Thoracic aorta (tissue), 2 donors: Measurements from ENCODE around the gene CEP128. TPM values are rescaled to one million over a fixed set of nuclear protein-coding genes. Genes with fewer than 3 reads are reported as not detected.

Source experiments
- ATAC-seq: fragments of 150-250 bp; one replicate; pipeline ENCODE4 v1.8.0; 2017; ENCODE audit warnings: low read depth; ENCODE audit not compliant: insufficient number of reproducible peaks, low FRiP score
- DNase-seq: peaks from one replicate; pipeline ENCODE4 v3.0.0-alpha.2; 2020; ENCODE audit warnings: low spot score
- H3K27ac ChIP-seq, 2 donors: fragments of 200-600 bp; sonication (generic); 1 replicate in 1 of 2; 2 replicates in 1 of 2; pipeline ENCODE4 v1.5.1; 2016; ENCODE audit warnings: mild to moderate bottlenecking in 2 of 2, moderate library complexity in 2 of 2
- H3K27me3 ChIP-seq: fragments of 200-600 bp; sonication (generic); replicated peaks from 2 replicates; pipeline ENCODE4 v1.6.0; 2016; ENCODE audit warnings: mild to moderate bottlenecking; ENCODE audit not compliant: insufficient read depth
- H3K36me3 ChIP-seq: fragments of 200-600 bp; sonication (generic); one replicate; pipeline ENCODE4 v1.5.1; 2016
- H3K4me1 ChIP-seq, 2 donors: fragments of 200-600 bp; sonication (generic); 1 replicate in 1 of 2; 2 replicates in 1 of 2; pipeline versions ENCODE4 v1.5.1 to v1.6.0; 2016; ENCODE audit warnings: low read depth in 2 of 2, mild to moderate bottlenecking in 1 of 2; ENCODE audit not compliant: control insufficient read depth in 1 of 2
- H3K4me3 ChIP-seq: fragments of 200-600 bp; sonication (generic); 2 replicates; pipeline ENCODE4 v1.5.1; 2016; ENCODE audit warnings: mild to moderate bottlenecking
- H3K9me3 ChIP-seq: fragments of 200-600 bp; sonication (generic); 2 replicates; pipeline ENCODE4 v1.5.1; 2016
- CTCF ChIP-seq: fragments of 200-600 bp; sonication (generic); IDR thresholded peaks from one replicate; pipeline ENCODE4 v1.5.1; 2019; ENCODE audit warnings: antibody characterized with exemption
- total RNA-seq, 2 donors: library from RNA; depleted of rRNA; stranded (reverse); fragments of >200 nt; gene quantifications; one replicate each; pipeline versions ENCODE4 v1.1.0 to v1.2.3, GENCODE V29; 2016

The CEP128 gene
- total RNA-seq, 2 donors from 2014 or later: 2.1 to 4.7 TPM

- Histone ChIP-seq H3K36me3 (no peaks in the 10 kb centered on the region), H3K4me1 (no peaks in the 10 kb centered on the region), H3K27me3 (no peaks in the 10 kb centered on the region), H3K27ac (no peak overlapping the region), H3K9me3 (no peaks in the 10 kb centered on the region), H3K4me3 (no peak overlapping the region)
- ATAC-seq: no peak
- no peak for DNase-seq
- TF ChIP-seq CTCF: no peak
Measured at GRCh38 chr14:80787876-80788275, 153.7 kb downstream of the CEP128 start.

GRCh38 chr14:80784820-80785219 lies 156.7 kb downstream of the CEP128 start:
- DNase-seq (no peak), ATAC-seq (no peak)
- TF ChIP-seq CTCF: no peak
- no peaks in the 10 kb centered on the region for H3K27me3 ChIP-seq
- H3K36me3 ChIP-seq: no peaks in the 10 kb centered on the region
- H3K4me1 ChIP-seq: no peaks in the 10 kb centered on the region
- H3K4me3 ChIP-seq: no peak overlapping the region
- no peaks in the 10 kb centered on the region for H3K9me3 ChIP-seq
- no peak overlapping the region for H3K27ac ChIP-seq

DNA sequence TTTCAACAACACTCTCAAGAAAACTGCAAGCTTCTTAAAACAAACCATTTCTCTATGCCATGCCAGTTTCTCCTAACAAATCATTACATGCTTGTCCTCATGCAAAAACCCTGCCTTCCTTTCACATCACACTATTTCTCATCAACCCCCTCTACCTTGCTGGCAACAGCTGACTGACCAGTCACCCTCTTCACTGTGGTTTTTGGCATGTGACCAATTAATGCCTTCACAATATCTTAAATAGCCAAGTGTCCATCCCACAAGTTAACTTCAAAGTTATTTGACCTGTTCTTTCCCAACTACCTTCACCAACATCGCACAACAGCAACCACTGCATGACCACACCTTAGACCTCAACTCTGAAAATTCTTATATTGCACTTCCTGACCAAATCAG lies 159.6 kb downstream of the CEP128 start:
- H3K9me3 ChIP-seq: no peaks in the 10 kb centered on the region
- H3K27me3 ChIP-seq: no peaks in the 10 kb centered on the region
- no peak for DNase-seq
- no peak overlapping the region for H3K4me3 ChIP-seq
- no peak overlapping the region for H3K27ac ChIP-seq
- peaks cover 4 to 7% of the 10 kb centered on the region in 2 donors for H3K4me1 ChIP-seq
- H3K36me3 ChIP-seq: no peaks in the 10 kb centered on the region
- ATAC-seq: no peak
- TF ChIP-seq CTCF: no peak

DNA sequence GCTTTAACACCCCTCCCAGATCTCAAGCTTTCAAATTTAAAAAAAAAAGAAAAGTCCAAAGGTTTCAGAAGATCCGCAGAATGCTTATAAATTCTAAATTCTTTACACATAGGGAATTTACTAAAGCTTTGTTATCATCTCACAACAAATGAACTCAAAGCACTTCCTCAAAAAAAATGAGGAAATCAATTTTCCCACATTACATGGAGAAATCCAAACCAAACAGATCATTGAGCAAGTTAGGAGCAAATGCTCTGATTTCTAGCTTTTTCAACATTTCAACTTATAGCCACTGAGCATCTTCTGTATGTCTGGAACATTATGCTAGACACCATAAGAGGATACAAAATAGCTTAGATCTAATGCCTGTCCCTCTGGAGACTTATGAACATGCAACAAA lies 161.0 kb downstream of the CEP128 start:
- Histone ChIP-seq H3K27ac (no peak overlapping the region), H3K4me3 (no peak overlapping the region), H3K36me3 (no peaks in the 10 kb centered on the region), H3K27me3 (no peaks in the 10 kb centered on the region), H3K4me1 (peaks cover 4 to 7% of the 10 kb centered on the region in 2 donors), H3K9me3 (no peaks in the 10 kb centered on the region)
- DNase-seq: no peak
- no peak for TF ChIP-seq CTCF
- ATAC-seq: no peak

DNA sequence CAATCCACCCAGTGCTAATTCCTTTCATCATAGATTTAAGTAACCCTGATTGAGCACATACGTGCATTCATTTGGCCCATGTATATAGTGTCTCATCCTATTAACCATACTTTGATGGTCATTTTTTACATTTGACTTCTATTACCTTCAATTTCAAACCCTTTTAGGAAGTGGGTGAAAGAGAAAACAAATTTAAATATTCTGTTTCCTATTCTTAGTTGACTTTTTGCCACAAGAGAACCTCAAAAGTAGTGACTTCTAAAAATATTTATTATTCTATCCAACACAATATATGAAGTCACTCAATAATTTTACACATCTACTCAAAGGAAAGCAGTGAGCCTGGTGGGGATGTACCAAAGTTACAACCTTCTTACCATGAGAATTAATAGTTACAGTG lies 164.9 kb downstream of the CEP128 start:
- H3K9me3 ChIP-seq: no peaks in the 10 kb centered on the region
- H3K4me3 ChIP-seq: no peak overlapping the region
- no peak overlapping the region for H3K27ac ChIP-seq
- no peak for TF ChIP-seq CTCF
- DNase-seq (no peak), ATAC-seq (no peak)
- no peaks in the 10 kb centered on the region for H3K27me3 ChIP-seq
- peaks cover 4 to 7% of the 10 kb centered on the region in 2 donors for H3K4me1 ChIP-seq
- H3K36me3 ChIP-seq: no peaks in the 10 kb centered on the region
